ENCODE results near the gene ABLIM3.
A peak's percentile ranks its signal among the peaks of the same experiment; 100 is the strongest.

The ABLIM3 gene

DNA sequence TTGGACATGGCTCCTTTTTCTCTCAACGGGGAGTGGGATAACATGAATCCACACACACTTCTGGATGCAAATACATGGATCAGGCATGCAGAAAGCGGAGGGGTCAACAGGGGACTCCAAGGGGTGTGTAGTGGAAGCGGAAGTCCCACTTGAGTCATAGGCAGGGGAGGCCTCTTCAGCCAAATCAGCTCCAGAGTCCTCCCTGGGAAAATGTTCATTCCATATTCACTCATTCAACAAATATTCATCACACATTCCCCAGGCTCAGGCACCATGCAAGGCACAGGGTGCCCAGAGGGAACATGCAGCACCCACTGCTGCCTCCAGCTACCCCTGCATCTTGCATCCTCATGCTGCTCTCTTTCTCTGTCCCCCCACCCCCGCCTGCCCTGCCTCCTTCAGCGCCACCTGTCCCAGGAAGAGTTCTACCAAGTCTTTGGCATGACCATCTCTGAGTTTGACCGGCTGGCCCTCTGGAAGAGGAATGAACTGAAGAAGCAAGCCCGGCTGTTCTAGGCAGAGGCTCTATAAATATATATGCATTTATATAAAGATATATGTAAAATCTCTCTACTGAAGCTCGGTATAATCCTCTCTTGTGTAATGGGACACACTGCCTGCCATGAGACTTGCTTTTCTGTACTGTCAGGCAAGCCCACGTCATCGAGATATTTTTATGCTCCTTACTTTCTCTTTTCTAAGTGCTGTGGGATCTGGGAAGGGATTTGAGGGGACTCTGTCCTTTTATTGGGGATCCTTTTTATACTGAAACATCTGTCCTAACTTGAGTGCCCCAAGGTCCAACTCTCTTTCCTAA, 116.8 kb downstream of the ABLIM3 start:
- peaks cover 2 to 8% of the 10 kb centered on the region in 2 donors for H3K27me3 ChIP-seq (ENCODE audit: control insufficient read depth in 1 of 2, insufficient read depth in 2 of 2, low read length in 2 of 2)
- H3K4me3 ChIP-seq (ENCODE audit: low read length in 2 of 2) = no peak overlapping the region
- H3K36me3 ChIP-seq (ENCODE audit: control insufficient read depth in 2 of 2, insufficient read depth in 2 of 2, low read length in 2 of 2) = no peaks in the 10 kb centered on the region
- H3K27ac ChIP-seq (ENCODE audit: low read length) = no peak overlapping the region
- no peak overlapping the region for H3K9ac ChIP-seq (ENCODE audit: low read length in 2 of 2)
- H3K9me3 ChIP-seq (ENCODE audit: control insufficient read depth in 2 of 2, low read length in 2 of 2) = no peaks in the 10 kb centered on the region
- H3K4me1 ChIP-seq (ENCODE audit: control insufficient read depth, insufficient read depth, low read length) = no peaks in the 10 kb centered on the region

- H3K9ac ChIP-seq (ENCODE audit: low read length in 2 of 2) = no peak overlapping the region
- no peaks in the 10 kb centered on the region for H3K36me3 ChIP-seq (ENCODE audit: control insufficient read depth in 2 of 2, insufficient read depth in 2 of 2, low read length in 2 of 2)
- H3K9me3 ChIP-seq (ENCODE audit: control insufficient read depth in 2 of 2, low read length in 2 of 2) = no peaks in the 10 kb centered on the region
- peaks cover 2 to 12% of the 10 kb centered on the region in 2 donors for H3K27me3 ChIP-seq (ENCODE audit: control insufficient read depth in 1 of 2, insufficient read depth in 2 of 2, low read length in 2 of 2)
- H3K4me1 ChIP-seq (ENCODE audit: control insufficient read depth, insufficient read depth, low read length) = peaks cover 2% of the 10 kb centered on the region
- no peak overlapping the region for H3K4me3 ChIP-seq (ENCODE audit: low read length in 2 of 2)
- H3K27ac ChIP-seq (ENCODE audit: low read length) = no peak overlapping the region
These were observed 119.5 kb downstream of the ABLIM3 start for GRCh38 chr5:149260761-149261160.

DNA sequence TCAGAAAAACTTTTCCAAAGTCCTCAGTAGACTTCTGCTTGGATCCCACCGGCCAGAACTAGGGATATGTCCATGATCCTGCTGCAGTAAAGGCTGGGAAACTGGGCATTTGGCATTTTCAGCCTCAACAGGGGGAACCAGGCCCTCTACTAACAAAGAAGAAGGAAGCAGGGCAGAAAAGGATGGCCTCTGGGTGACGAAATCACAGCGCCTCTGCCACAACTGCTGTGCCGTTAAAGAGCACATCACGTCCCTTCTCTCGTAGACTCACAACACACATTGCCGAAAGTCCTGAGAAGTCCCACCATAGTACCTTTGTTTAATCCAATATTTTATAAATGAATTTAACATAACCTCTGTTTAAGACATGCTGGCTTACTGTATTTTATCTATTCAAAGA, 120.0 kb downstream of the ABLIM3 start:
- Histone ChIP-seq H3K27ac (ENCODE audit: low read length) (no peak overlapping the region), H3K27me3 (ENCODE audit: control insufficient read depth in 1 of 2, insufficient read depth in 2 of 2, low read length in 2 of 2) (peaks cover 2 to 12% of the 10 kb centered on the region in 2 donors), H3K4me1 (ENCODE audit: control insufficient read depth, insufficient read depth, low read length) (peaks cover 5% of the 10 kb centered on the region), H3K4me3 (ENCODE audit: low read length in 2 of 2) (no peak overlapping the region), H3K36me3 (ENCODE audit: control insufficient read depth in 2 of 2, insufficient read depth in 2 of 2, low read length in 2 of 2) (no peaks in the 10 kb centered on the region), H3K9ac (ENCODE audit: low read length in 2 of 2) (no peak overlapping the region), H3K9me3 (ENCODE audit: control insufficient read depth in 2 of 2, low read length in 2 of 2) (no peaks in the 10 kb centered on the region)

DNA sequence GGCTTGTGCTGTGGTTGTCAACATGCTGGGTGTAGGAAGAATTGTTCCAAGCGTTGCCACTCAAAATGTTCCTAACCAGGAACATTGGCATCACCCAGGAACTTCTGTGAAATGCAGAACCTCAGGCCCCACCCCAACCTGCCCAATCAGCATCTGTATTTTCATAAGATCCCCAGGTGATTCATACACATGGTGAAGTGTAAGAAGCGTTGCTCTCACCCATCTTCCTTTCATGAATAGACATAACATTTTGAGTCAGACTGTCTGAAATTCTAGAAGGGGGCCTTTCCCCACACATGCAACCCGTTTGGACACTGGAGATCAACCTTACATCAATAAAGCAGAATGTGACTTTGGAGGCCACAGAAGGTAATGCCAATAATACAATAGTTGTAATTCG, 121.0 kb downstream of the ABLIM3 start:
- Histone ChIP-seq H3K27me3 (ENCODE audit: control insufficient read depth in 1 of 2, insufficient read depth in 2 of 2, low read length in 2 of 2) (peaks cover 2 to 12% of the 10 kb centered on the region in 2 donors), H3K36me3 (ENCODE audit: control insufficient read depth in 2 of 2, insufficient read depth in 2 of 2, low read length in 2 of 2) (no peaks in the 10 kb centered on the region), H3K4me3 (ENCODE audit: low read length in 2 of 2) (no peak overlapping the region), H3K27ac (ENCODE audit: low read length) (no peak overlapping the region), H3K9me3 (ENCODE audit: control insufficient read depth in 2 of 2, low read length in 2 of 2) (no peaks in the 10 kb centered on the region), H3K9ac (ENCODE audit: low read length in 2 of 2) (no peak overlapping the region), H3K4me1 (ENCODE audit: control insufficient read depth, insufficient read depth, low read length) (peaks cover 5% of the 10 kb centered on the region)

GRCh38 chr5:149264439-149265067, 123.3 kb downstream of the ABLIM3 start:
- Histone ChIP-seq H3K27ac (ENCODE audit: low read length) (no peak overlapping the region), H3K4me3 (ENCODE audit: low read length in 2 of 2) (no peak overlapping the region), H3K9me3 (ENCODE audit: control insufficient read depth in 2 of 2, low read length in 2 of 2) (peaks cover 2 to 3% of the 10 kb centered on the region in 2 donors), H3K27me3 (ENCODE audit: control insufficient read depth in 1 of 2, insufficient read depth in 2 of 2, low read length in 2 of 2) (peaks cover 2 to 12% of the 10 kb centered on the region in 2 donors), H3K9ac (ENCODE audit: low read length in 2 of 2) (no peak overlapping the region), H3K36me3 (ENCODE audit: control insufficient read depth in 2 of 2, insufficient read depth in 2 of 2, low read length in 2 of 2) (no peaks in the 10 kb centered on the region), H3K4me1 (ENCODE audit: control insufficient read depth, insufficient read depth, low read length) (peaks cover 5% of the 10 kb centered on the region)

- no peaks in the 10 kb centered on the region for H3K36me3 ChIP-seq (ENCODE audit: control insufficient read depth in 2 of 2, insufficient read depth in 2 of 2, low read length in 2 of 2)
- H3K27me3 ChIP-seq (ENCODE audit: control insufficient read depth in 1 of 2, insufficient read depth in 2 of 2, low read length in 2 of 2) = peaks cover 2 to 12% of the 10 kb centered on the region in 2 donors
- peaks cover 5% of the 10 kb centered on the region for H3K4me1 ChIP-seq (ENCODE audit: control insufficient read depth, insufficient read depth, low read length)
- no peak overlapping the region for H3K9ac ChIP-seq (ENCODE audit: low read length in 2 of 2)
- H3K27ac ChIP-seq (ENCODE audit: low read length) = no peak overlapping the region
- no peak overlapping the region for H3K4me3 ChIP-seq (ENCODE audit: low read length in 2 of 2)
- H3K9me3 ChIP-seq (ENCODE audit: control insufficient read depth in 2 of 2, low read length in 2 of 2) = peaks cover 2 to 3% of the 10 kb centered on the region in 2 donors
These were observed 123.8 kb downstream of the ABLIM3 start for GRCh38 chr5:149265068-149265465.

DNA sequence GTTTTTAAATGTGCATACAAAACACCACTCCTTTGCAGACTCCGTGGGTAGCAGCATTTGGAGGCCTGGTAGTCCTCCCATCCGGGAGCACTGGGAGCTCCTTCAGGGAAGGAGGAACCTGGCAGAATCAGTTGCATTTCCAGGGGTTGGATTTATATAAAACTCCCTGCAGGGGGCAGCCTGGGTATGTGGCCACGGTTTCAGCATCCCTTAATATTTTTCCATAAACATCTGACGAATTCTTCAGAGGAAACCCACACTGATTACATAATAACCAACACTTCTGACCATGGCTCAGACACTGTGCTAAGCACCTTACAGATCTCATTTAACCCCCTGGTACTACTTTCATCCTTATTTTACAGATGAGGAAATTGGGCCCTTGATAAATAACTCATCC, 124.3 kb downstream of the ABLIM3 start:
- Histone ChIP-seq H3K36me3 (ENCODE audit: control insufficient read depth in 2 of 2, insufficient read depth in 2 of 2, low read length in 2 of 2) (no peaks in the 10 kb centered on the region), H3K4me3 (ENCODE audit: low read length in 2 of 2) (no peak overlapping the region), H3K9ac (ENCODE audit: low read length in 2 of 2) (no peak overlapping the region), H3K4me1 (ENCODE audit: control insufficient read depth, insufficient read depth, low read length) (peaks cover 5% of the 10 kb centered on the region), H3K27me3 (ENCODE audit: control insufficient read depth in 1 of 2, insufficient read depth in 2 of 2, low read length in 2 of 2) (peaks cover 2 to 12% of the 10 kb centered on the region in 2 donors), H3K9me3 (ENCODE audit: control insufficient read depth in 2 of 2, low read length in 2 of 2) (peaks cover 2 to 3% of the 10 kb centered on the region in 2 donors), H3K27ac (ENCODE audit: low read length) (no peak overlapping the region)

GRCh38 chr5:149267241-149267973, 126.1 kb downstream of the ABLIM3 start:
- Histone ChIP-seq H3K27ac (ENCODE audit: low read length) (no peak overlapping the region), H3K9ac (ENCODE audit: low read length in 2 of 2) (no peak overlapping the region), H3K4me1 (ENCODE audit: control insufficient read depth, insufficient read depth, low read length) (peaks cover 13% of the 10 kb centered on the region), H3K36me3 (ENCODE audit: control insufficient read depth in 2 of 2, insufficient read depth in 2 of 2, low read length in 2 of 2) (no peaks in the 10 kb centered on the region), H3K4me3 (ENCODE audit: low read length in 2 of 2) (no peak overlapping the region), H3K27me3 (ENCODE audit: control insufficient read depth in 1 of 2, insufficient read depth in 2 of 2, low read length in 2 of 2) (peaks cover 2 to 7% of the 10 kb centered on the region in 2 donors), H3K9me3 (ENCODE audit: control insufficient read depth in 2 of 2, low read length in 2 of 2) (peaks cover 2 to 3% of the 10 kb centered on the region in 2 donors)

DNA sequence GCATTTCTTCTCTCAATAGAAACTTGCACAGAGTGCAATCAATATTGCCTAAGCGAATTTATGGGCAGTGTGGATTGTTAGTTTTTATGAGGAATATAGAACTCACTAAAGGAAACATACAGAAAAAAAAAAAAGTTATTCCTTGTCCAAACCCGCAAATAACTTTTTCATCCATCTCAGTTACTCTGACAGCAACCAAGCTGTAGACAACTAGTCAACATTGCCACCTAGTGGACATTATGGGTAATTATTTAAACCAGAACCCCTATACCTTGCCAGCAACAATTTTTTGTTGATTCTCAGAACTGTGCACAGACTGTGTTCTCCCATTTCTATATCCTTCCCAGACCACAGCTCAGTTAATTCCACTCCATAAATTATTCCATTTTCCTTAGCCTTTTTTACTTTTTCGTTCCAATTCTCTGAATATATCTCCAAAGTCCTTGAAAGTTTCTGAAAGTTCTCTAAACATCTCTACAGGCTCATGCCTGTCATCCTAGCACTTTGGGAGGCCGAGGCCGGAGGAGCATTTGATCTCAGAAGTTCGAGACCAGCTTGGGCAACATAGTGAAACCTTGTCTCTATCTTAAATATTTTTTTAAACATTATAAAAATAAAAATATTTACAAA, 127.8 kb downstream of the ABLIM3 start:
- Histone ChIP-seq H3K27ac (ENCODE audit: low read length) (no peak overlapping the region), H3K4me3 (ENCODE audit: low read length in 2 of 2) (no peak overlapping the region), H3K36me3 (ENCODE audit: control insufficient read depth in 2 of 2, insufficient read depth in 2 of 2, low read length in 2 of 2) (no peaks in the 10 kb centered on the region), H3K9ac (ENCODE audit: low read length in 2 of 2) (no peak overlapping the region), H3K27me3 (ENCODE audit: control insufficient read depth in 1 of 2, insufficient read depth in 2 of 2, low read length in 2 of 2) (peaks cover 0 to 4% of the 10 kb centered on the region in 2 donors), H3K4me1 (ENCODE audit: control insufficient read depth, insufficient read depth, low read length) (peaks cover 16% of the 10 kb centered on the region), H3K9me3 (ENCODE audit: control insufficient read depth in 2 of 2, low read length in 2 of 2) (peaks cover 2 to 3% of the 10 kb centered on the region in 2 donors)

DNA sequence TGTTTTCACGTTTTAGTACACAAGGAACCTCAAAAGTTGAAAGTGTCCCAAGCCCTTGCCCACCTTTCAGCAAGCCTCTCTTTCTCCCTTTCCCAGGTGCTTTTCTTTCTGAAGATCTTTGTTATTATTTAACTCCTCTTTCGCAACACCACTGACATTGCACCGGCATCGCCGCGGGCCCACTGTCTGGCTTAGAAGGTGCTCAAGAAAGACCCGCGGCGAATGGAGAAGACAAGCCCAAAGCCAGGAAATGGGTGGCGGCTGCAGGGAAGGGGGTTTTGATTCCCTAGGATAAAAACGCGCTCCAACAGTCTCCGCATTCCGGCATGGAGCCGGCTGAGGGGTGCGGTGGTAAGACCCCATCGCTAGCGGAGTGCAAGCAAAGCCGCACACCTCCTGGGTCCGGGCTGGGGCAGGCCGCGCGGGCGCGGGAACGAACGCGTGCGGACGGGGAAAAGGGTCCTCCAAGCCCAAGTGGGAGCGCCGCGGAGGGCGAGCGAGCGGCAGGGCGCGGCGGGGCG, 130.0 kb downstream of the ABLIM3 start:
- H3K36me3 ChIP-seq (ENCODE audit: control insufficient read depth in 2 of 2, insufficient read depth in 2 of 2, low read length in 2 of 2) = no peaks in the 10 kb centered on the region
- peaks cover 2 to 3% of the 10 kb centered on the region in 2 donors for H3K9me3 ChIP-seq (ENCODE audit: control insufficient read depth in 2 of 2, low read length in 2 of 2)
- H3K4me3 ChIP-seq (ENCODE audit: low read length in 2 of 2) = peak overlapping the region; percentile 54 to 83
- H3K4me1 ChIP-seq (ENCODE audit: control insufficient read depth, insufficient read depth, low read length) = peaks cover 11% of the 10 kb centered on the region
- no peaks in the 10 kb centered on the region for H3K27me3 ChIP-seq (ENCODE audit: control insufficient read depth in 1 of 2, insufficient read depth in 2 of 2, low read length in 2 of 2)
- no peak overlapping the region for H3K27ac ChIP-seq (ENCODE audit: low read length)
- H3K9ac ChIP-seq (ENCODE audit: low read length in 2 of 2) = peak overlapping the region in 1 of 2 donors; percentile 13

Data from stomach smooth muscle (tissue), 2 donors.